ENCODE data around the gene CCNF.
A peak's percentile ranks its signal among the peaks of the same experiment; 100 is the strongest.
"Not testable (repeated sequence)": the region's sequence is repeated elsewhere in the genome, so short reads cannot be mapped to it uniquely, and the experiment has no call there.

The CCNF gene

DNA sequence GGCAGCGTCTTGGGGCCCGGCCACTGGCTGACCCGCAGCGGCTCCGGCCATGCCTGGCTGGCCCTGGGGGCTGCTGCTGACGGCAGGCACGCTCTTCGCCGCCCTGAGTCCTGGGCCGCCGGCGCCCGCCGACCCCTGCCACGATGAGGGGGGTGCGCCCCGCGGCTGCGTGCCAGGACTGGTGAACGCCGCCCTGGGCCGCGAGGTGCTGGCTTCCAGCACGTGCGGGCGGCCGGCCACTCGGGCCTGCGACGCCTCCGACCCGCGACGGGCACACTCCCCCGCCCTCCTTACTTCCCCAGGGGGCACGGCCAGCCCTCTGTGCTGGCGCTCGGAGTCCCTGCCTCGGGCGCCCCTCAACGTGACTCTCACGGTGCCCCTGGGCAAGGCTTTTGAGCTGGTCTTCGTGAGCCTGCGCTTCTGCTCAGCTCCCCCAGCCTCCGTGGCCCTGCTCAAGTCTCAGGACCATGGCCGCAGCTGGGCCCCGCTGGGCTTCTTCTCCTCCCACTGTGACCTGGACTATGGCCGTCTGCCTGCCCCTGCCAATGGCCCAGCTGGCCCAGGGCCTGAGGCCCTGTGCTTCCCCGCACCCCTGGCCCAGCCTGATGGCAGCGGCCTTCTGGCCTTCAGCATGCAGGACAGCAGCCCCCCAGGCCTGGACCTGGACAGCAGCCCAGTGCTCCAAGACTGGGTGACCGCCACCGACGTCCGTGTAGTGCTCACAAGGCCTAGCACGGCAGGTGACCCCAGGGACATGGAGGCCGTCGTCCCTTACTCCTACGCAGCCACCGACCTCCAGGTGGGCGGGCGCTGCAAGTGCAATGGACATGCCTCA, 42.6 kb downstream of the CCNF start:
- no peak for DNase-seq (ENCODE audit: low read depth in 2 of 2)

DNA sequence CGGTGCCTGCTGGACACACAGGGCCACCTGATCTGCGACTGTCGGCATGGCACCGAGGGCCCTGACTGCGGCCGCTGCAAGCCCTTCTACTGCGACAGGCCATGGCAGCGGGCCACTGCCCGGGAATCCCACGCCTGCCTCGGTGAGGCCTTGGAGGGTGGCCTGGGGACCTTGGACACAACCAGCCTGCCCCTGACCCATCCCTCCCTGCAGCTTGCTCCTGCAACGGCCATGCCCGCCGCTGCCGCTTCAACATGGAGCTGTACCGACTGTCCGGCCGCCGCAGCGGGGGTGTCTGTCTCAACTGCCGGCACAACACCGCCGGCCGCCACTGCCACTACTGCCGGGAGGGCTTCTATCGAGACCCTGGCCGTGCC, 43.2 kb downstream of the CCNF start:
- DNase-seq (ENCODE audit: low read depth in 2 of 2) = no peak

DNA sequence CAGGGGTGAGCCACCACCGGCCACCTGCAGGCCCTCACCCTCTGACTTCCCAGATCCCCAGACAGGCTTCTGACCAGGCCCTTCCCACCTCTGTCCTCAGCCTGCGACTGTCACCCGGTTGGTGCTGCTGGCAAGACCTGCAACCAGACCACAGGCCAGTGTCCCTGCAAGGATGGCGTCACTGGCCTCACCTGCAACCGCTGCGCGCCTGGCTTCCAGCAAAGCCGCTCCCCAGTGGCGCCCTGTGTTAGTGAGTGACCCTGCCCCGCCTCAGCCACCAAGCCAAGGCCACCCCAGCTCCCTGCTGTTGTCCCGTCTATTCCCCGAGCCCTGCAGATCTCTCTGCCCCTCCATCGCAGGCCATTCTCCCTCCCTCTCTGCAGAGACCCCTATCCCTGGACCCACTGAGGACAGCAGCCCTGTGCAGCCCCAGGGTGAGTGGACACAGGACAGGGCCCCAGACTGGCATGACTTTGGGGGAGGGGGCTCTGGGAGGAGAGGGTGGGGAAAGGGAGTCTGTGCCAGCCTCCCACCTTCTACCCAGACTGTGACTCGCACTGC, 43.7 kb downstream of the CCNF start:
- no peak for DNase-seq (ENCODE audit: low read depth in 2 of 2)

- no peak for DNase-seq (ENCODE audit: low read depth in 2 of 2)
These were observed 44.2 kb downstream of the CCNF start for GRCh38 chr16:2473446-2473926.

- no peak for DNase-seq (ENCODE audit: low read depth in 2 of 2)
These were observed 45.0 kb downstream of the CCNF start for GRCh38 chr16:2473999-2474876.

GRCh38 chr16:2474877-2475412, 45.7 kb downstream of the CCNF start, which contains the start of gene TBC1D24:
Gene TBC1D24, plus strand, starts transcription at chr16:2475127. Its CDS starts 21,022 bp downstream, at chr16:2496149.
- DNase-seq (ENCODE audit: low read depth in 2 of 2) = peak; percentile 44 to 60

GRCh38 chr16:2475413-2476344, 46.4 kb downstream of the CCNF start:
- DNase-seq (ENCODE audit: low read depth in 2 of 2) = no peak

GRCh38 chr16:2476345-2476720, 47.1 kb downstream of the CCNF start:
- no peak for DNase-seq (ENCODE audit: low read depth in 2 of 2)

- DNase-seq (ENCODE audit: low read depth in 2 of 2) = no peak
These were observed 47.5 kb downstream of the CCNF start for GRCh38 chr16:2476741-2477140.

DNA sequence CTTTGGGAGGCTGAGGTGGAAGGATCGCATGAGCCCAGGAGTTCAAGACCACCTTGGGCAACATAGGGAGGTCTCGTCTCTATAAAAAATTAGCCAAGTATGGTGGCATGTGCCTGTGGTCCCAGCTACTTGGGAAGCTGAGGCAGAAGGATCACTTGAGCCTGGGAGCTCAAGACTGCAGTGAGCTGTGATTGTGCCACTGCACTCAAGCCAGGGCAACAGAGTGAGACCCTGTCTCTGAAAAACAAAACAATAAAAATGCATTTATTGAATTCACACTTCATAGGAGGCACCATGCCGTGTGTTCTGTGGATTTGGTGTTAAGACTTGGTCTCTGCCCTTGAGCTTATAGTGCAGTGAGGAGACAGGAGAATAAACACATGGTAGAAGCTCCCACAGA, 48.1 kb downstream of the CCNF start:
- no peak for DNase-seq (ENCODE audit: low read depth in 2 of 2)

DNA sequence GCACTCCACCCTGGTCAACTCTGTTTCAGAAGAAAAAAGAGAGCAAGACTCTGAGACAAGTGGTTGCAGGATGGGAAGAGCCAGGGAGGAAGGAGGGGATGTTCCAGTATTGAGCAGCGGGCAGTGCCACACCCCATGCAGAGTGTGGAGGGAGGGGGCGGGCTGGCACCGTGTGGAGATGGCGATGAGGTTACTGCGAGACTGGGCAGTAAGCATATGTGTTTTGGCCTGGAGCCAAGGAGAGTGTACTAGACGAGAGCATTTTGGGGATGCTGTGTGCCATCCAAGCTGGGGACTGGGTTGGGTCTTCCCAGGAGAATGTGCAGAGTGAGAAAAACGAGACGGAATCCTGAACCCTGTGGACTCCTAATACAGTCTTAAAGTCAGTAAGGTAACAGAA, 49.0 kb downstream of the CCNF start:
- DNase-seq (ENCODE audit: low read depth in 2 of 2) = no peak

- not testable (repeated sequence) for DNase-seq (ENCODE audit: low read depth in 2 of 2)
These were observed 50.7 kb downstream of the CCNF start for GRCh38 chr16:2479996-2480395.

DNA sequence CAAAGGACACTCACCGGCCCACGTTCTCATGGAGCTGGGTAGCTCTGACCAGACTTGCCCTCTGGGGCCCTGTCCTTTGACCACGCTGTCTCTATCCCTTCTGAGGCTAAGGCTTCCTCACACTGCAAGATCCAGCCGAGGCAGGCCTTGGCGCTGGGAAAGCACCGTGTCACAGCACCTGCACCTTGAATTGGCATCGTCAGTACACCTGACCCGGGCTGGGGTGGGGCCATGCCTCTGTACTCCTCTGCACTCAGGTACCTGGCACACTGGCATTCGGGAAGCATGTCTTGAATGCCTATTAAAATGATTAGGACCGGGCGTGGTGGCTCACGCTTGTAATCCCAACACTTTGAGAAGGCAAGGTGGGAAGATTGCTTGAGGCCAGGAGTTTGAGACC, 51.7 kb downstream of the CCNF start:
- no peak for DNase-seq (ENCODE audit: low read depth in 2 of 2)

DNA sequence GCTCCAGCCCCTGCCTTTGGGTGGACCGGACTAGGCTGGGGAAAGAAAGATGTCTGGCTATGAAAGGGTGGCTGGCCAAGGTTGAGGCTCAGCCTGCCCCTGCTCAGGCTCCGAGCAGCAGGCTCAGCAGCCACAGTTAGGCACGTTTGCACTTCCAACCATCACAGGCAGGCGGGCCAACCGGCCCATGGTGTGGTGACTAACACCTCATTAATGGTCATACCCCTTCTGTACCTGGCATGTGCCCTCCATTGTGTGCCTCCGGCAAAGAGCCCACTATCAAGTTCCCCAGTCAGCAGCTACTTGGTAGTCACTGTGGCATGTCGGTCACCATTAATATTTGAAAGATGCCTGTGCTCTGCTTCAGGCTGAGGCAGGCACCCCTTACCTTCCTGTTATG, 52.4 kb downstream of the CCNF start:
- no peak for DNase-seq (ENCODE audit: low read depth in 2 of 2)

DNA sequence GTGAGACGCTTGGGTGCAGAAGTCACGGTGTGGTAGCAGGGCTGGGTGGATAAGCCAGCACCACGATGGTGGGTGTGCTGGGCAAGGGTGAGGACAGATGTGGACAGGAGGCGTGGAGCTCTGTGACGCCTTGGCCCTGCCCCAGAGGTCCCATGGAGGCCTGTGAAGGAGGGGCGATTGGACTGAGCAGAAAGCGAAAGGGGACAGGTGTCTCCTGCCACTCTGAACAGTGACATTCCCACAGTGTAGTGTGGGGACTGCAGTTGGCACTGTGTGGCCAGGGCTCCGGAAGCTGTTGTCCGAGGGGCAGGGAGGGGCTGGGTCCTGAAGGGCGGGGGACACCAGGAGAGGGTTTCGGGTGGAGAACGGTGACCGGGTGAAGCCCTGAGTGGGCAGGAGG, 53.0 kb downstream of the CCNF start:
- no peak for DNase-seq (ENCODE audit: low read depth in 2 of 2)

GRCh38 chr16:2482708-2483534, 53.7 kb downstream of the CCNF start:
- DNase-seq (ENCODE audit: low read depth in 2 of 2) = no peak

GRCh38 chr16:2483939-2484897, 55.0 kb downstream of the CCNF start:
- DNase-seq (ENCODE audit: low read depth in 2 of 2) = no peak

DNA sequence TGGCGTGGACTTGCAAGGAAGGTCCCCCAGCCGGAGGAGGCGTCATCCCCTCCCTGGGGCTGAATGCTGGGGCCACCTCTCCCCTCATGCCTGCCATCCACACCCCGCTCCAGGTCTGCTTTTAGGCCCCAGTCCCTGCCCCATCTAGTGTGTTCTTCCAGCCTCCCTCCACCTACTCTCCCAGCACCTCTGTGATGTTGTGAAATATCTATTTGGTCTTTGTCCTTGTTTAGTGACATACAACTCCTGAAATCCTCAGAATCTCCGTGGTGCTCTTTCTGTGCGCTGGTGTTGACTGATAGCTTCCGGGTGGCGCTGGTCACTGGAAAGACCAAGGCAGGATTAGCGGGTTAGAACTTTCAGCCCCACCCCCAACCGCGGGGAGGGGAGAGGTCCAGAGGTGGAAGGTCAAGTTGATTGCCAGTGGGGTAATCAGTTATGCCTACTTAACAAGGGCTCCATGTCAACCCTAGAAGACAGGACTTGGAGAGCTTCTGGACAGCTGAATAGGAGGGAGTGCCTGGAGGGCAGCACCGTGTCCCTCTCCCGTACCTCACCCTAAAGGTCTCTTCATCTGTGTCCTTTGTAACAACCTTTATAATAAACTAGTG, 55.8 kb downstream of the CCNF start:
- DNase-seq (ENCODE audit: low read depth in 2 of 2) = no peak

Data from fibroblast of skin of left biceps (primary cell).